Femur (tissue), 1 donor: Measurements from ENCODE around the gene CHST8.

Experiments
- DNase-seq: peaks from one replicate; pipeline ENCODE4 v3.0.0-alpha.2; 2017

The CHST8 gene

GRCh38 chr19:33618884-33619283, 2.9 kb upstream of the CHST8 start:
- DNase-seq = no peak

GRCh38 chr19:33620611-33621010, 1.1 kb upstream of the CHST8 start:
- DNase-seq = no peak

GRCh38 chr19:33621065-33621785, 528 bp upstream of the CHST8 start:
- DNase-seq = no peak

- DNase-seq = no peak
These were observed 704 bp downstream of the CHST8 start for GRCh38 chr19:33622505-33622808.

- DNase-seq = no peak
These were observed 1.2 kb downstream of the CHST8 start for GRCh38 chr19:33622809-33623511.

GRCh38 chr19:33624586-33624985, 2.8 kb downstream of the CHST8 start:
- DNase-seq = no peak

- DNase-seq = no peak
These were observed 5.8 kb downstream of the CHST8 start for GRCh38 chr19:33627526-33627925.

GRCh38 chr19:33627962-33628839, 6.4 kb downstream of the CHST8 start:
- DNase-seq = no peak

- DNase-seq = no peak
These were observed 7.4 kb downstream of the CHST8 start for GRCh38 chr19:33628921-33629825.

- DNase-seq = no peak
These were observed 8.1 kb downstream of the CHST8 start for GRCh38 chr19:33629826-33630375.

GRCh38 chr19:33630880-33631608, 9.3 kb downstream of the CHST8 start:
- no peak for DNase-seq

GRCh38 chr19:33631609-33631973, 9.8 kb downstream of the CHST8 start:
- no peak for DNase-seq

GRCh38 chr19:33634361-33635091, 12.8 kb downstream of the CHST8 start:
- no peak for DNase-seq

GRCh38 chr19:33638167-33639034, 16.6 kb downstream of the CHST8 start:
- no peak for DNase-seq

- no peak for DNase-seq
These were observed 17.4 kb downstream of the CHST8 start for GRCh38 chr19:33639035-33639681.

GRCh38 chr19:33640773-33641172, 19.0 kb downstream of the CHST8 start:
- DNase-seq = no peak

GRCh38 chr19:33641261-33641660, 19.5 kb downstream of the CHST8 start:
- no peak for DNase-seq

- DNase-seq = no peak
These were observed 20.3 kb downstream of the CHST8 start for GRCh38 chr19:33641956-33642498.

- DNase-seq = no peak
These were observed 22.6 kb downstream of the CHST8 start for GRCh38 chr19:33644284-33644836.
